Measurements from ENCODE around the gene PDCD4. TPM values are rescaled to one million over a fixed set of nuclear protein-coding genes. Genes with fewer than 3 reads are reported as not detected.

Gene PDCD4
- total RNA-seq, 1 donor from 2014 or later, result 90.3 TPM

- Histone ChIP-seq H3K36me3 (ENCODE audit: control insufficient read depth in 3 of 3, insufficient read depth in 3 of 3, low read length in 3 of 3) (no peaks in the 10 kb centered on the region), H3K9me3 (ENCODE audit: control insufficient read depth in 3 of 3, low read length in 3 of 3) (no peaks in the 10 kb centered on the region), H3K27ac (ENCODE audit: low read depth, low read length) (no peak overlapping the region), H3K4me1 (ENCODE audit: control insufficient read depth in 3 of 3, insufficient read depth in 3 of 3, low read length in 3 of 3) (peaks cover 0 to 3% (median 3%) of the 10 kb centered on the region in 3 donors), H3K9ac (ENCODE audit: low read depth in 1 of 3, low read length in 3 of 3) (no peak overlapping the region), H3K27me3 (ENCODE audit: control insufficient read depth in 3 of 3, insufficient read depth in 3 of 3, low read length in 3 of 3) (no peaks in the 10 kb centered on the region), H3K4me3 (ENCODE audit: low read length in 3 of 3) (no peak overlapping the region)
These were observed 60.1 kb downstream of the PDCD4 start for GRCh38 chr10:110931769-110932381.

GRCh38 chr10:110932505-110933180 is 60.9 kb downstream of the PDCD4 start:
- no peak overlapping the region for H3K4me3 ChIP-seq (ENCODE audit: low read length in 3 of 3)
- no peaks in the 10 kb centered on the region for H3K27me3 ChIP-seq (ENCODE audit: control insufficient read depth in 3 of 3, insufficient read depth in 3 of 3, low read length in 3 of 3)
- H3K9me3 ChIP-seq (ENCODE audit: control insufficient read depth in 3 of 3, low read length in 3 of 3), result no peaks in the 10 kb centered on the region
- H3K9ac ChIP-seq (ENCODE audit: low read depth in 1 of 3, low read length in 3 of 3), result no peak overlapping the region
- H3K4me1 ChIP-seq (ENCODE audit: control insufficient read depth in 3 of 3, insufficient read depth in 3 of 3, low read length in 3 of 3), result peaks cover 0 to 3% (median 3%) of the 10 kb centered on the region in 3 donors
- no peaks in the 10 kb centered on the region for H3K36me3 ChIP-seq (ENCODE audit: control insufficient read depth in 3 of 3, insufficient read depth in 3 of 3, low read length in 3 of 3)
- H3K27ac ChIP-seq (ENCODE audit: low read depth, low read length), result no peak overlapping the region

DNA sequence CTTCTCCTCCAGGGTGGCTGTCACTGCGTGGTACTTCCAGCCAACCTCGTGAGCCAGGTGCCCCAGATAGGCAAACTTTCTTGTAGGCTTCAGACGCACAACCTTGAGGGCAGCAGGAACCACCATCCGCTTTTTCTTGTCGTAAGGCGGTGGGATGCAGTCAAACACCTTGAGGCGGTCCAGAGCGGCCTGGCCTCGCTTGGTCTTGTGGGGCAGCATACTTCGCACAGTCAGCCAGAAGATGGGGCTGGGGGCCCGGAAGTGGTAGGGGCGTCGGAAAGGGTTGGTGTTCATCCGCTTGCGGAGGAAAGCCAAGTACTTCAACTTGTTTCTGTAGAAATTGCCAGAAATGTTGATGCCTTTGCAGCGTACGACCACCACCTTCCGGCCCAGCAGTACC is 65.0 kb downstream of the PDCD4 start:
- Histone ChIP-seq H3K4me3 (ENCODE audit: low read length in 3 of 3) (no peak overlapping the region), H3K27ac (ENCODE audit: low read depth, low read length) (no peak overlapping the region), H3K36me3 (ENCODE audit: control insufficient read depth in 3 of 3, insufficient read depth in 3 of 3, low read length in 3 of 3) (no peaks in the 10 kb centered on the region), H3K9ac (ENCODE audit: low read depth in 1 of 3, low read length in 3 of 3) (no peak overlapping the region), H3K9me3 (ENCODE audit: control insufficient read depth in 3 of 3, low read length in 3 of 3) (no peaks in the 10 kb centered on the region), H3K27me3 (ENCODE audit: control insufficient read depth in 3 of 3, insufficient read depth in 3 of 3, low read length in 3 of 3) (no peaks in the 10 kb centered on the region), H3K4me1 (ENCODE audit: control insufficient read depth in 3 of 3, insufficient read depth in 3 of 3, low read length in 3 of 3) (no peaks in the 10 kb centered on the region)

DNA sequence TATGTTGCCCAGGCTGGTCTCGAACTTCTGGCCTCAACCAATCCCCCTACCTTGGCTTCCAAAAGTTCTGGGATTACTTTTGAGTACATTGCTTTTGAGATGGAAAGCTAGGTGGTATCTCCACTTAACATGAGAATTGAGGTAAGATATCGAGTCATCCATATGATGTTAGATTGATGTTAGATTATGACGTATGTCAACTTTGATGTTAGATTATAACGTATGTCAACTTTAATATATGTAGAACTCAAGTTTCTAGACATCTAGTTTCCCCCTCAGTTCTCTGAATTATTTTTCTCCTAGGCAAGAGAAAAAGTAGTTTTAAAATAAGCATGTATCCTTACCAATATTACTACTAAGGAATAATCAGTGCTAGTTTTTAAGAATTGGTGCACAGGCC is 67.7 kb downstream of the PDCD4 start:
- Histone ChIP-seq H3K9me3 (ENCODE audit: control insufficient read depth in 3 of 3, low read length in 3 of 3) (no peaks in the 10 kb centered on the region), H3K36me3 (ENCODE audit: control insufficient read depth in 3 of 3, insufficient read depth in 3 of 3, low read length in 3 of 3) (no peaks in the 10 kb centered on the region), H3K4me1 (ENCODE audit: control insufficient read depth in 3 of 3, insufficient read depth in 3 of 3, low read length in 3 of 3) (no peaks in the 10 kb centered on the region), H3K9ac (ENCODE audit: low read depth in 1 of 3, low read length in 3 of 3) (no peak overlapping the region), H3K27me3 (ENCODE audit: control insufficient read depth in 3 of 3, insufficient read depth in 3 of 3, low read length in 3 of 3) (no peaks in the 10 kb centered on the region), H3K27ac (ENCODE audit: low read depth, low read length) (no peak overlapping the region), H3K4me3 (ENCODE audit: low read length in 3 of 3) (no peak overlapping the region)

DNA sequence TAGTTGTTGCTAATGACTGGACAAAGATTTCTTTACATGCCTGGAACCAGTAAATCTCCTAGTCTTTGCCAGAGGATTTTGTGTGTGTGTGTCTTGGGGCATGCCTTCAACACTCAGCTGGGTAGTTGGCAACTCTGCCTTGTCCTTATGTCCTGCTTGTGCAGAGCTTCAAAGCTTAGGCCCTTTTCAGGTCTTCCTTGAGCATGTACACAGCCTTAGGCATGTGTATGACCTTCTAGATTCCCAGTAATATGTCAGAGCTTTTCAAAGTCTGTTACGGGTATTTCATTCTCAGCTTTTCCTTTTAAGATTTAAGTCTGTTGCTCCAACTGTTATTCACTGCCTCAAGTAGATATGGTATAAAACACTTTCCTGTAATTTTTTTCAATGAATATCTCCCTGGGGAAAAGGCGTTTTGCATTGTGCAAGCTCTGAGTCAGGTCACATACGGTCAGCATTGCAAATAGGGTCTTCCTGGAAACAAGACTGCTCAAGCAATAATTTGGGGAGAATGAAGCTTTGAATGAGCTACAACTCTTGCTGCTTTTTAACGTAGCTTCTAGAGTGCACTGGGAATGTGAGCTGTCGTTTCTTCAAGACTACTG is 73.2 kb downstream of the PDCD4 start:
- peaks cover 4 to 12% (median 12%) of the 10 kb centered on the region in 3 donors for H3K4me1 ChIP-seq (ENCODE audit: control insufficient read depth in 3 of 3, insufficient read depth in 3 of 3, low read length in 3 of 3)
- peak overlapping the region; percentile 48 for H3K27ac ChIP-seq (ENCODE audit: low read depth, low read length)
- no peaks in the 10 kb centered on the region for H3K27me3 ChIP-seq (ENCODE audit: control insufficient read depth in 3 of 3, insufficient read depth in 3 of 3, low read length in 3 of 3)
- H3K36me3 ChIP-seq (ENCODE audit: control insufficient read depth in 3 of 3, insufficient read depth in 3 of 3, low read length in 3 of 3), result no peaks in the 10 kb centered on the region
- H3K9ac ChIP-seq (ENCODE audit: low read depth in 1 of 3, low read length in 3 of 3), result no peak overlapping the region
- H3K9me3 ChIP-seq (ENCODE audit: control insufficient read depth in 3 of 3, low read length in 3 of 3), result no peaks in the 10 kb centered on the region
- no peak overlapping the region for H3K4me3 ChIP-seq (ENCODE audit: low read length in 3 of 3)

GRCh38 chr10:110946496-110946895 is 74.8 kb downstream of the PDCD4 start:
- H3K9ac ChIP-seq (ENCODE audit: low read depth in 1 of 3, low read length in 3 of 3), result no peak overlapping the region
- no peaks in the 10 kb centered on the region for H3K27me3 ChIP-seq (ENCODE audit: control insufficient read depth in 3 of 3, insufficient read depth in 3 of 3, low read length in 3 of 3)
- H3K27ac ChIP-seq (ENCODE audit: low read depth, low read length), result no peak overlapping the region
- no peak overlapping the region for H3K4me3 ChIP-seq (ENCODE audit: low read length in 3 of 3)
- peaks cover 4 to 12% (median 12%) of the 10 kb centered on the region in 3 donors for H3K4me1 ChIP-seq (ENCODE audit: control insufficient read depth in 3 of 3, insufficient read depth in 3 of 3, low read length in 3 of 3)
- no peaks in the 10 kb centered on the region for H3K36me3 ChIP-seq (ENCODE audit: control insufficient read depth in 3 of 3, insufficient read depth in 3 of 3, low read length in 3 of 3)
- no peaks in the 10 kb centered on the region for H3K9me3 ChIP-seq (ENCODE audit: control insufficient read depth in 3 of 3, low read length in 3 of 3)

GRCh38 chr10:110947061-110947595 is 75.4 kb downstream of the PDCD4 start:
- no peak overlapping the region for H3K4me3 ChIP-seq (ENCODE audit: low read length in 3 of 3)
- no peaks in the 10 kb centered on the region for H3K9me3 ChIP-seq (ENCODE audit: control insufficient read depth in 3 of 3, low read length in 3 of 3)
- peaks cover 4 to 12% (median 12%) of the 10 kb centered on the region in 3 donors for H3K4me1 ChIP-seq (ENCODE audit: control insufficient read depth in 3 of 3, insufficient read depth in 3 of 3, low read length in 3 of 3)
- H3K36me3 ChIP-seq (ENCODE audit: control insufficient read depth in 3 of 3, insufficient read depth in 3 of 3, low read length in 3 of 3), result no peaks in the 10 kb centered on the region
- no peak overlapping the region for H3K9ac ChIP-seq (ENCODE audit: low read depth in 1 of 3, low read length in 3 of 3)
- no peak overlapping the region for H3K27ac ChIP-seq (ENCODE audit: low read depth, low read length)
- no peaks in the 10 kb centered on the region for H3K27me3 ChIP-seq (ENCODE audit: control insufficient read depth in 3 of 3, insufficient read depth in 3 of 3, low read length in 3 of 3)

Other genes starting within 250 kb of the PDCD4 start
- gene RBM20, start 227.6 kb upstream of the PDCD4 start, total RNA-seq, result 6.3 TPM
- gene BBIP1, start 47.3 kb downstream of the PDCD4 start, total RNA-seq, result 6.3 TPM
- gene SHOC2, start 47.7 kb downstream of the PDCD4 start, total RNA-seq, result 47.5 TPM
- 2.1 TPM for gene ADRA2A, start 205.1 kb downstream of the PDCD4 start, total RNA-seq

All from skeletal muscle tissue (tissue), 4 donors.